ENCODE measurements around the gene HMCN1.

HMCN1 gene

GRCh38 chr1:185733818-185734735, at the start of gene HMCN1:
Gene HMCN1 (plus strand): TSS chr1:185734391. CDS start chr1:185734780, 389 bp downstream.
- no peak for DNase-seq

GRCh38 chr1:185686821-185687778, 47.1 kb upstream of the HMCN1 start:
- DNase-seq = no peak

GRCh38 chr1:185690527-185690926, 43.7 kb upstream of the HMCN1 start:
- DNase-seq = no peak

- DNase-seq = no peak
Observed at GRCh38 chr1:185693654-185694053, 40.5 kb upstream of the HMCN1 start.

GRCh38 chr1:185694081-185694480, 40.1 kb upstream of the HMCN1 start:
- DNase-seq = no peak

GRCh38 chr1:185695299-185695698, 38.9 kb upstream of the HMCN1 start:
- no peak for DNase-seq

- peak; percentile 19 for DNase-seq
Observed at GRCh38 chr1:185696422-185697150, 37.6 kb upstream of the HMCN1 start.

GRCh38 chr1:185699874-185700273, 34.3 kb upstream of the HMCN1 start:
- no peak for DNase-seq

- no peak for DNase-seq
Observed at GRCh38 chr1:185701650-185702049, 32.5 kb upstream of the HMCN1 start.

GRCh38 chr1:185704181-185704580, 30.0 kb upstream of the HMCN1 start:
- DNase-seq = no peak

DNA sequence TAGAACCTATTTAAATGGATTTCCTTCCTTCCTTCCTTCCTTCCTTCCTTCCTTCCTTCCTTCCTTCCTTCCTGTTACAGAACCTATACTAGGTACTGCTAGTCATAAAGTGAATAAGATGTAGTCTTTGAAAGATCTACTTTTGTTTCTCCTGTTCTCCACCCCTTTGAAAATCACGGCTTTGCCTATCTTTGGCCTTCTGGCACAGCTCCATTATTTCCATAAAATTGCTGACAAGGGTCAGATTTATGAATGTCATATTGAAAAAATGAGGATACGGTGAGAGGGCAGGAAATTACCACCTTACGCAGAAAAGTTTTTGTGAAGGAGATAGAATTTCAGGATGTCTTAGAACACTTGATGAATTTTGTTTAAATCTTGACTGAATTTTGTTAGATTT, 18.1 kb upstream of the HMCN1 start:
- no peak for DNase-seq

GRCh38 chr1:185719021-185719420, 15.2 kb upstream of the HMCN1 start:
- no peak for DNase-seq

GRCh38 chr1:185720633-185721272, 13.4 kb upstream of the HMCN1 start:
- DNase-seq = no peak

DNA sequence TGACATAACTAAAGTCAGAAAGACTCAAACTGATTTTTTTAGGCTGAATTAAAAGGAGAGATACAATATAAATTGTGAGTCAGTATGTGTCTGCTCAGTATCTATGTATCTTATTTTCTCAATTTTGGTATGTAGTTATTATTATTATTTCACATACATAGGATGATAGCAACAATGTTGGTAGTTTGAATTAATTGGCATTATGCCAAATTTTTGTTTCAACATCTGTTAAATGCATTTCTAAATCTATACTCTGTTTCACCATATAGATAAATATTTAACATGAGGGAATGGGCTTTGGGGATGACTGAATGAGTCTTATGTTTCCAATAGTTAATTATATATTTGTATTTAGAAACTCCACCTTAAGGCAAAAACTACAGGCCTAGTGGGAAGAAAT, 12.6 kb upstream of the HMCN1 start:
- no peak for DNase-seq

GRCh38 chr1:185722098-185722497, 12.1 kb upstream of the HMCN1 start:
- no peak for DNase-seq

DNA sequence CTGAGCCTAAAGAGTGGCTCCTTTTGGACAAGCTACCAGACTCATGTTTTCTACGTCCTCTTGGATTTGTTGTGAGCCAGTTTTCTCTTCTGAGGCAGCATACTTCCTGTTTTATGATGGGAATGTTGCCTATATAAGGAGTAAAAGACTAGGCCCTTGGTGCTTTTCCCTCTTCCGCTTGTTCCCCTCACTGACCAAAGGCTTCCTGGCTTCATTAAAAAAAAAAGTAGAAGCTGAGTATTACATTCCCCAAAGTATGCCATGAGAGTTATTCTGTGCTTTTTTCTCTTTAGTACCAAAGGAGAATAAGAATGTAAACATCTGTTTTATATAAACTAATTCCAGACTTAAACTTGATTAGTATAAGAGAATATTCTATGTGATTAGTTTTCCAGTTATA, 6.5 kb upstream of the HMCN1 start:
- DNase-seq = no peak

DNA sequence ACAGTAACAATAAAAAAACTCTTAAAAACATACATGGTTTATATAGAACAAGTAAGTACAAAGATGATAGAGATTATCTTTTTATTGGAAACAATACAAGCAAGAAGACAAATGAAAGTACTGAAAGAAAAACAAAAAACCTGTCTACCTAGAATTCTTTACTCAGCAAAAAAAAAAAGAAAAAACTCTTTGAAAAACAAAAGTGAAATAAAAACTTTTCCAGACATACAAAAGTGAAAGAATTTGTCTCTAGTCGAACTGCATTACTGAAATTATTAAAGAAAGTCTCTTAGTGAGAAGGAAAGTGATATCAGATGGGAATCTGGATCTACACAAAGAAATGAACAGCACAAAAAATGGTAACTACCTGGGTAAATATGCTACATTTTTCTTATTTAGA, 2.7 kb upstream of the HMCN1 start:
- no peak for DNase-seq

- no peak for DNase-seq
Observed at GRCh38 chr1:185732951-185733350, 1.2 kb upstream of the HMCN1 start.

GRCh38 chr1:185734929-185735700, 924 bp downstream of the HMCN1 start:
- DNase-seq = no peak

- no peak for DNase-seq
Observed at GRCh38 chr1:185735701-185736064, 1.5 kb downstream of the HMCN1 start.

- DNase-seq = no peak
Observed at GRCh38 chr1:185739967-185740366, 5.8 kb downstream of the HMCN1 start.

DNA sequence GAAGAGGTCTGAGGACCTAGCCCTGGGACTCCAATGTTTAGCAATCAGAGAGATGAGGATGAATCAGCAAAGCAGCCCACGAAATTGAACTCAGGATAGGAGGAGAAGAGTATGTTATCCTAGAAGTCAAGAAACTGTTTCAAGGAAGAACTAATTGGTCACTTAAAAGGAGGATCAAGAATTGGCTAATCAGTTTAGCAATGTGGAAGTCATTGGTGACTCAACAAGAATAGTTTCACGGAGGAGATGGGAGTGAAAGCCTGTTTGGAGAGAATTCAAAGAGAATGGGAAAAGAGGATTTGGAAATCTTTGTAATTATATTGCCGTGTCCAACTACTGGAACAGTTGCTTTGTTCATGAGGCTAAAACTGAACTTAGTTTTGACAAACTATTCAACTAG, 7.4 kb downstream of the HMCN1 start:
- no peak for DNase-seq

All from NCI-H2081 treated with DMSO at 0.1 percent for 48 hours (cell line).